ENCODE data around the gene FSTL4. TPM values are rescaled to one million over a fixed set of nuclear protein-coding genes. Genes with fewer than 3 reads are reported as not detected.
"Not testable (repeated sequence)": the region's sequence is repeated elsewhere in the genome, so short reads cannot be mapped to it uniquely, and the experiment has no call there.

FSTL4 gene
- total RNA-seq, 4 donors from 2014 or later = 0.18 to 0.27 (median 0.20) TPM; not detected in 1

DNA sequence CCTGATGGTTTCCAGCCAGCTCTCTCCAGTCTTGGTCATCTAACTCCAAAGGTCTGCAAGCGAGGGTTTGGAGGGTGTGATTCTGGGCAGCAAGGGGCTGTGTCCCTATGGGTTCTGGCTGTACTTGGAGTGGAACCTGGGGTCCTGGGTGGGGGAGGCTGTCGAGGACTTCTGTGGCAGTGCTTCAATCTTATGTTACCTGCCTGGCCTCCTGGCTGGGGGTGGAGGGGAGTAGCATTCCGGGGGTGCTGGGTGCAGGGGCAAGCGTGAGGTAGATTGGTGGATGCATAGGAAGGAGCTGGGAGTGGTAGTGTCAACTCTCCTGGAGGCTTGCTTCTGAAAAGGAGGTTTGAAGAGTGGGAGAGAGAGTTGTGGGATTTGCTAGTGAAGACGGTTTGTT lies 417.1 kb downstream of the FSTL4 start:
- Histone ChIP-seq H3K4me1 (no peaks in the 10 kb centered on the region), H3K36me3 (no peaks in the 10 kb centered on the region), H3K27ac (no peak overlapping the region), H3K9me3 (no peaks in the 10 kb centered on the region), H3K27me3 (peaks cover 0 to 1% (median 0%) of the 10 kb centered on the region in 3 donors), H3K4me3 (no peak overlapping the region)
- intact Hi-C loops (cut with DNase I; ENCODE audit: low total_unique reads) = no loop called here
- ATAC-seq (no peak), DNase-seq (no peak)
- TF ChIP-seq CTCF (IDR thresholded peaks at IDR 0.05 in 4 of 5, conservative IDR thresholded peaks at IDR 0.05 in 1 of 5) (no peak), POLR2A (IDR thresholded peaks at IDR 0.05) (no peak)
- in situ Hi-C loops (cut with MboI; ENCODE audit: low sequenced_read_pairs in 4 of 4) = no loop called here

DNA sequence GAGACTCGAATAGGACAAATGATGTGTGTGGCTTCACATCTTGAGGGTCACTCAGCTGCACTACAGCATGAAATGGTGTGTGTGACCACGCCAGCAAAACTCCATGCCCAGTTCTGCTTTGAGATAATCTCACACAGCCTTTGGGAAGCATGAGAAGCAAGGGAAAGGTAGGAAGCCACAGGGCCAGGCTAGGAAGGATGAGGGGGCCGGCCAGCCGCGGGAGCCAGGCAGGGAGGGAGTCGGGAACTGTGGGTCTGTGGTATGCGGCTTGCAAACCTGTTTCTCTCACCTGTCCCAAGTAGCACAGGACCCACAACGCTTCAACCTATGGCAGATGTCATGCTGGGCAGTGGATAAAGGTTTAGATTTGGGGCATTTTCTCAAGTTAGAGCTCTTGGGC lies 418.5 kb downstream of the FSTL4 start:
- ATAC-seq (no peak), DNase-seq (no peak)
- in situ Hi-C loops (cut with MboI; ENCODE audit: low sequenced_read_pairs in 4 of 4) = no loop called here
- Histone ChIP-seq H3K4me1 (no peaks in the 10 kb centered on the region), H3K27me3 (no peaks in the 10 kb centered on the region), H3K36me3 (no peaks in the 10 kb centered on the region), H3K9me3 (no peaks in the 10 kb centered on the region), H3K4me3 (no peak overlapping the region), H3K27ac (no peak overlapping the region)
- TF ChIP-seq POLR2A (IDR thresholded peaks at IDR 0.05) (no peak), CTCF (IDR thresholded peaks at IDR 0.05 in 4 of 5, conservative IDR thresholded peaks at IDR 0.05 in 1 of 5) (no peak)
- intact Hi-C loops (cut with DNase I; ENCODE audit: low total_unique reads) = no loop called here

- in situ Hi-C loops (cut with MboI; ENCODE audit: low sequenced_read_pairs in 4 of 4) (no loop called here), intact Hi-C loops (cut with DNase I; ENCODE audit: low total_unique reads) (no loop called here)
- Histone ChIP-seq H3K27ac (no peak overlapping the region), H3K27me3 (no peaks in the 10 kb centered on the region), H3K4me3 (no peak overlapping the region), H3K9me3 (no peaks in the 10 kb centered on the region), H3K36me3 (no peaks in the 10 kb centered on the region), H3K4me1 (no peaks in the 10 kb centered on the region)
- DNase-seq = no peak
- ATAC-seq = no peak
- TF ChIP-seq POLR2A (IDR thresholded peaks at IDR 0.05) (no peak), CTCF (IDR thresholded peaks at IDR 0.05 in 4 of 5, conservative IDR thresholded peaks at IDR 0.05 in 1 of 5) (no peak)
Measured at GRCh38 chr5:133192716-133193115, 419.6 kb downstream of the FSTL4 start.

DNA sequence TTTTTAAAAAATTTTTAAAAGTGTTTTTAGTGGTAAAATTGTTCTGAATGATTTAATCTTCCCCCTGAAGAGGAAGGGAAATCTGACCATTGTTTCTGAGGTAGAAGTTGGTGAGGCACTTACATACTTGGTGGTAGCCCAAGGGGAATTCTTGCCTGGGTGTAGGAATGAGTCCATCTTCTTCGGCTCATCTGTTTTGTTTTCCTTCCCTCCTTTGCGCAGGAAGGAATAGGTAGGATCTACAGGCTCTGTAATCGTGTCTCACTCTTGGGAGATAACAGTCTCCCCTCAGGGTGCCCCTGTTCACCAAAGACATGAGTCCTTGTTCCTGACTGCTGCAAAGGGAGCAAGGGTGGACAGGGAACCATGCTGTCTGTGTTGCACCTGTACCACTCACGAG lies 422.5 kb downstream of the FSTL4 start:
- Histone ChIP-seq H3K27me3 (no peaks in the 10 kb centered on the region), H3K27ac (no peak overlapping the region), H3K4me3 (no peak overlapping the region), H3K4me1 (no peaks in the 10 kb centered on the region), H3K9me3 (no peaks in the 10 kb centered on the region), H3K36me3 (no peaks in the 10 kb centered on the region)
- in situ Hi-C loops (cut with MboI; ENCODE audit: low sequenced_read_pairs in 4 of 4) = no loop called here
- intact Hi-C loops (cut with DNase I; ENCODE audit: low total_unique reads) = no loop called here
- DNase-seq (no peak), ATAC-seq (no peak)
- TF ChIP-seq CTCF (IDR thresholded peaks at IDR 0.05 in 4 of 5, conservative IDR thresholded peaks at IDR 0.05 in 1 of 5) = no peak
- TF ChIP-seq POLR2A (IDR thresholded peaks at IDR 0.05) = no peak

GRCh38 chr5:133179405-133179804 lies 432.9 kb downstream of the FSTL4 start:
- DNase-seq (no peak), ATAC-seq (no peak)
- Histone ChIP-seq H3K4me1 (no peaks in the 10 kb centered on the region), H3K27me3 (no peaks in the 10 kb centered on the region), H3K4me3 (no peak overlapping the region), H3K27ac (no peak overlapping the region), H3K36me3 (no peaks in the 10 kb centered on the region), H3K9me3 (no peaks in the 10 kb centered on the region)
- in situ Hi-C loops (cut with MboI; ENCODE audit: low sequenced_read_pairs in 4 of 4) (no loop called here), intact Hi-C loops (cut with DNase I; ENCODE audit: low total_unique reads) (no loop called here)
- no peak for TF ChIP-seq POLR2A (IDR thresholded peaks at IDR 0.05)
- no peak for TF ChIP-seq CTCF (IDR thresholded peaks at IDR 0.05 in 4 of 5, conservative IDR thresholded peaks at IDR 0.05 in 1 of 5)

- H3K27ac ChIP-seq; H3K27me3 ChIP-seq; DNase-seq; ATAC-seq; H3K4me1 ChIP-seq; H3K36me3 ChIP-seq; H3K9me3 ChIP-seq; intact Hi-C loops (cut with DNase I; ENCODE audit: low total_unique reads); in situ Hi-C loops (cut with MboI; ENCODE audit: low sequenced_read_pairs in 4 of 4); H3K4me3 ChIP-seq: not testable (repeated sequence)
Measured at GRCh38 chr5:133170756-133171387, 441.5 kb downstream of the FSTL4 start.

All from gastrocnemius medialis (tissue), 4 donors.